Pancreas (tissue), 10 donors: ENCODE measurements around the gene METTL3. TPM values are rescaled to one million over a fixed set of nuclear protein-coding genes. Genes with fewer than 3 reads are reported as not detected.

Source experiments
- ATAC-seq, 4 donors: fragments of 200-7000 bp; cut with Tn5 transposase; one replicate each; pipeline versions ENCODE4 v1.8.0 to v1.9.1; 2020; ENCODE audit warnings: mild to moderate bottlenecking in 4 of 4, moderate library complexity in 4 of 4
- DNase-seq, 6 donors: peaks; one replicate each; pipeline ENCODE4 v3.0.0-alpha.2; 2020
- FAIRE-seq: peaks from 2 replicates; lab custom pipeline; 2012; peaks lifted over from hg19 to GRCh38; lab: Jason Lieb, UNC
- H3K27ac ChIP-seq, 4 donors: fragments of 200-600 bp; sonication (generic); 1 replicate in 3 of 4; 2 replicates in 1 of 4; pipeline versions ENCODE4 v1.5.0 to v1.8.0; 2020
- H3K27me3 ChIP-seq, 4 donors: fragments of 200-600 bp; one replicate each; pipeline ENCODE4 v1.8.0; 2021
- H3K36me3 ChIP-seq, 3 donors: fragments of 200-600 bp; sonication (generic) in 1 of 3; one replicate each; pipeline versions ENCODE4 v1.5.0 to v1.8.0; 2020 to 2021
- H3K4me1 ChIP-seq, 3 donors: fragments of 200-600 bp; one replicate each; pipeline ENCODE4 v1.8.0; 2021
- H3K4me3 ChIP-seq, 4 donors: fragments of 200-600 bp; sonication (generic) in 2 of 4; one replicate each; pipeline versions ENCODE4 v1.5.0 to v1.8.0; 2020 to 2021
- H3K9me3 ChIP-seq, 4 donors: fragments of 200-600 bp; one replicate each; pipeline ENCODE4 v1.8.0; 2021
- WGBS, 2 donors: extraction: QIAGEN DNeasy Blood & Tissue Kit; methylation state at CpG; one replicate each; pipeline ENCODE4 v1.1.7; 2013; 5-methylcytosine and 5-hydroxymethylcytosine counted together
- intact Hi-C, 3 donors: fragments of 100-400 bp; cut with DNase I; formaldehyde crosslinking; loops; one replicate each; pipeline versions ENCODE4 v1.11.1 to v1.14.2; 2022
- polyA plus RNA-seq, 2 donors: library from polyadenylated mRNA; stranded (reverse); fragments of 200-250 nt; gene quantifications; one replicate each; pipeline ENCODE4 v1.2.3, GENCODE V29; 2013
- total RNA-seq, 6 donors: library from RNA; stranded (reverse); fragmentation: NEBNext Ultra II Directional in 4 of 6; extraction: Animal tissue kit (Norgen Biotek cat#: 25700) in 4 of 6; gene quantifications; one replicate each; pipeline versions ENCODE4 v1.2.1 to v1.2.4, GENCODE V29; 2021 to 2023
- TF ChIP-seq, protein P1 (sequence below), 4 donors: fragments of 200-600 bp; sonication (generic) in 3 of 4; IDR thresholded peaks; one replicate each; pipeline versions ENCODE4 v1.5.0 to v1.8.0; 2021; ENCODE audit warnings: antibody characterized with exemption in 4 of 4
- donor health status: healthy with polysubstance abuse.
- donor health status: DM: no; HTN: no; CAD: no; lungs with moderate emphysema.
- donor health status: DM: no; HTN: no; CAD: no.
- donor health status: control.
- donor health status: control.
- donor health status: Bipolar disorder and iron deficiency.
- donor health status: DM: yes; HTN: yes; CAD: no.
- donor health status: DM: no; HTN: no; CAD: no.
- donor health status: DM: no; HTN: no; CAD: no.
- donor health status: DM: yes; HTN: yes; CAD: no.

Gene METTL3
- total and polyA plus RNA-seq, 8 donors: 14.2 to 45.8 (median 21.7) TPM

GRCh38 chr14:21534576-21534975 lies 23.4 kb upstream of the METTL3 start:
- 83 to 84% methylated on average over 4 of the region's 4 CpGs for WGBS, 2 donors
- no peaks in the 10 kb centered on the region for H3K9me3 ChIP-seq
- intact Hi-C loops: no loop called here
- H3K27me3 ChIP-seq: no peaks in the 10 kb centered on the region
- no peaks in the 10 kb centered on the region for H3K36me3 ChIP-seq
- no peak for FAIRE-seq
- H3K27ac ChIP-seq: no peak overlapping the region
- no peaks in the 10 kb centered on the region for H3K4me1 ChIP-seq
- H3K4me3 ChIP-seq: no peak overlapping the region
- no peak for ATAC-seq
- TF ChIP-seq, protein P1, sequence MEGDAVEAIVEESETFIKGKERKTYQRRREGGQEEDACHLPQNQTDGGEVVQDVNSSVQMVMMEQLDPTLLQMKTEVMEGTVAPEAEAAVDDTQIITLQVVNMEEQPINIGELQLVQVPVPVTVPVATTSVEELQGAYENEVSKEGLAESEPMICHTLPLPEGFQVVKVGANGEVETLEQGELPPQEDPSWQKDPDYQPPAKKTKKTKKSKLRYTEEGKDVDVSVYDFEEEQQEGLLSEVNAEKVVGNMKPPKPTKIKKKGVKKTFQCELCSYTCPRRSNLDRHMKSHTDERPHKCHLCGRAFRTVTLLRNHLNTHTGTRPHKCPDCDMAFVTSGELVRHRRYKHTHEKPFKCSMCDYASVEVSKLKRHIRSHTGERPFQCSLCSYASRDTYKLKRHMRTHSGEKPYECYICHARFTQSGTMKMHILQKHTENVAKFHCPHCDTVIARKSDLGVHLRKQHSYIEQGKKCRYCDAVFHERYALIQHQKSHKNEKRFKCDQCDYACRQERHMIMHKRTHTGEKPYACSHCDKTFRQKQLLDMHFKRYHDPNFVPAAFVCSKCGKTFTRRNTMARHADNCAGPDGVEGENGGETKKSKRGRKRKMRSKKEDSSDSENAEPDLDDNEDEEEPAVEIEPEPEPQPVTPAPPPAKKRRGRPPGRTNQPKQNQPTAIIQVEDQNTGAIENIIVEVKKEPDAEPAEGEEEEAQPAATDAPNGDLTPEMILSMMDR (IDR thresholded peaks at IDR 0.05): no peak
- DNase-seq: no peak

DNA sequence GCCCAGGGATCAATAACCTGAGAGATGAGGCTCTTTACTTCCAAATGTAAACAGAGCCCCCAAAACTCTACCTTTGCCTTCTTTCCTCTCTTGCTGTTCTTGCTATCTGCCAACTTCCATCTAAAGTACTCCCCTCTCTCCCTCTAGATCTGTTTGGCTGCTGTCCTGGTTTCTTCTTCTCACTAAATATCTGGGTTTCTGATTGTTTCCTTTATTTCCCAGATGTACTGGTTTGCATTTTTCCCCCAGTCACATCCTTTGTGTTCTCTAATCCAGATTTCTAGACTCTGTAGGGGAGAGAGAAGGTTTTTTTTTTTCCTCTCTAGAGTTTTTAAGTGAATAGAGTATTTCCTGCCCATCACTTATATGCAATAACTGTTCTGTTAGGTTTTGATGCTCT lies 22.2 kb upstream of the METTL3 start:
- H3K9me3 ChIP-seq: no peaks in the 10 kb centered on the region
- TF ChIP-seq, protein P1 (IDR thresholded peaks at IDR 0.05): no peak
- H3K4me3 ChIP-seq: no peak overlapping the region
- no peaks in the 10 kb centered on the region for H3K36me3 ChIP-seq
- no peaks in the 10 kb centered on the region for H3K4me1 ChIP-seq
- no peak for FAIRE-seq
- intact Hi-C loops: no loop called here
- no peak for ATAC-seq
- DNase-seq: no peak
- no peak overlapping the region for H3K27ac ChIP-seq
- H3K27me3 ChIP-seq: no peaks in the 10 kb centered on the region

DNA sequence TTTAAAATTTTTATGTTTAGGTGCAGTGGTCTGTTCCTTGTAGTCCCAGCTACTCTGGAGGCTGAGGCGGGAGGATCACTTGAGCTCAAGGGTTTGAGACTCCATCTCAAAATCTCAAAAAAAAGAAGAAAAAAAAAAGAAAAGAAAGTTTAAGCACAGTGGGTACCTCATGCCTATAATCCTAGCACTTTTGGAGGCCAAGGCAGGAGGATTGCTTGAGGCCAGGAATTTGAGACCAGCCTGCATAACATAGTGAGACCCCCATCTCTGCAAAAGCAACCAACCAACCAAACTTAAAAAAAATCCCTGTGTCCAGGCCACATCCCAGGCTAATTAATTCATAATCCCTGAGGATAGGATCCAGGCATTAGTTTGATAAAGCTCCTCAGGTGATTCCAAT lies 18.4 kb upstream of the METTL3 start:
- Histone ChIP-seq H3K9me3 (no peaks in the 10 kb centered on the region), H3K27me3 (no peaks in the 10 kb centered on the region), H3K4me1 (no peaks in the 10 kb centered on the region), H3K36me3 (no peaks in the 10 kb centered on the region), H3K4me3 (no peak overlapping the region), H3K27ac (no peak overlapping the region)
- TF ChIP-seq, protein P1 (IDR thresholded peaks at IDR 0.05): no peak
- FAIRE-seq (no peak), DNase-seq (no peak), ATAC-seq (no peak)
- WGBS, 2 donors: 100% methylated on average over 1 of the region's 1 CpG
- intact Hi-C loops: no loop called here

DNA sequence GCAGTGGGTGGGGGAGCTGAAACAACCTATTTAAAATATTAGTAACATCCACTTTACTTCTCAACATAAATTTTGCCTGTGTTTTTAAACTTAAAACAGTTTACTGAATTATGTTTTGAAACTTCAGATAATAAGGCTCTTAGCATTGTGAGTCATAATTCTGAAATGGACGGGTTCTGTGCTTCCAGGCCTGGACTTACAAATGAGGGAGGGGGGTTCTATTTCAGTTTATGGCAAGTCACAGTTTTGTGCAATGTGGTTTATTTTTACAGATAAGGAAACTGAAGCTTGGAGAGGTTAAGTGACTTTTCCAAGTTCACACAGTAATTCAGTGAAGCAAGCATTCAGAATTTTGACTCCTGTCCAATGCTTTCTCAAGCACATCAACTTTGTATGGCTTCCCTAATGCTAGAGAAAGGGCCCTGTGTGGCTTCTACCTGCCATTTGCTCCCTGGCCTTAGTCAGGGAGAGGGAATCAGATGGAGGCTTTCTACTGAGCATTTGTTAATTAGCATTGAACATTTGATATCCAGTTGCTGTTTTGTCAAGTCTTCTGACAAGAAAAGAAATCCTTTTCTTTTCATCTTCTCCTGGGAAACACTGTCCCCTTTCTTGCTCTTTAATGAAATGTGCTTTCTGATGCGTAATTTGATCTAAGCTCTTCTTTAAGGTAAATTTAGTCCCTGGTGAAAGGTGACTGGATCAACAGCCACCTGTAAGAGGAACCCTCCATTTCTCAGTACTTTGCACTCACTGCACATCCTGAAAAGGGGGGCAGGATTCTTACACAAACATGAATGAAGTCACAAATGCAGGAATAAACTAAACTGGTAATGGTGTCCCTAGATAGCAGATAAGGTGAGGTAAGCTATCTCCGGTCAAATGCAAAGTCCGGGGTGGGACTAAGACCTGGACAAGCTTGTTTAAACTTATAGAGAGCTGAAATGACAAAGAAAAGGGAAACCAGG lies 17.5 kb upstream of the METTL3 start:
- no peaks in the 10 kb centered on the region for H3K9me3 ChIP-seq
- intact Hi-C loops: no loop called here
- no peak overlapping the region for H3K27ac ChIP-seq
- WGBS, 2 donors: 74 to 88% methylated on average over 4 of the region's 4 CpGs
- H3K4me3 ChIP-seq: no peak overlapping the region
- H3K27me3 ChIP-seq: no peaks in the 10 kb centered on the region
- no peaks in the 10 kb centered on the region for H3K4me1 ChIP-seq
- DNase-seq (no peak), ATAC-seq (no peak), FAIRE-seq (no peak)
- no peaks in the 10 kb centered on the region for H3K36me3 ChIP-seq
- TF ChIP-seq, protein P1 (IDR thresholded peaks at IDR 0.05): no peak

DNA sequence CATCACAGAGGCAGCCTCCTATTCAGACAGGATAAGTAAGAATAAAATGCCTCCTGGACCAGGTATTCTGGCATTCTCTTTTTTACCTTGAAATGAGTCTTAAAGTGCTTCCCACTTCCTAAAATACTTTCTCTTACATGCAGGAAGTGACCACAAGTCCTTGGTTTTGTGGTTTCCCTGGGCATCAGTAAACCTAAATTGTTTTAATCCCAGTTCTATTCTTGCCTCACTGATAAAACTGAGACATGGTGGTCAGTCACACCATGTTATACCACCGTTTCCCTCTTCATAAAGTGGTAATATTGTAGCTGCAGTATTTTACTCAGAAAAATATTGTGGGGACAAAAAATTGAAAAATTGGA lies 16.2 kb upstream of the METTL3 start:
- H3K9me3 ChIP-seq: no peaks in the 10 kb centered on the region
- H3K27ac ChIP-seq: no peak overlapping the region
- H3K27me3 ChIP-seq: no peaks in the 10 kb centered on the region
- no peak for DNase-seq
- H3K36me3 ChIP-seq: no peaks in the 10 kb centered on the region
- TF ChIP-seq, protein P1 (IDR thresholded peaks at IDR 0.05): no peak
- intact Hi-C loops: no loop called here
- FAIRE-seq: no peak
- H3K4me3 ChIP-seq: no peak overlapping the region
- WGBS, 2 donors: 60 to 77% methylated on average over 1 of the region's 1 CpG
- ATAC-seq: no peak
- H3K4me1 ChIP-seq: no peaks in the 10 kb centered on the region
